Nephron progenitor cell (in vitro differentiated cells): ENCODE results near the gene MX2.

ENCODE experiments used
- DNase-seq: peaks from one replicate; pipeline ENCODE4 v3.0.0; 2021
- H3K27ac Mint-ChIP-seq: 2 replicates; pipeline ENCODE4 v1.8.0; 2021; ENCODE audit warnings: mild to moderate bottlenecking, moderate library complexity, mixed read lengths
- H3K27me3 Mint-ChIP-seq: 2 replicates; pipeline ENCODE4 v1.8.0; 2021; ENCODE audit warnings: mild to moderate bottlenecking, low read depth, mixed read lengths; ENCODE audit not compliant: poor library complexity
- H3K36me3 Mint-ChIP-seq: 2 replicates; pipeline ENCODE4 v1.8.0; 2021; ENCODE audit warnings: low read depth, mixed read lengths
- H3K4me1 Mint-ChIP-seq: 2 replicates; pipeline ENCODE4 v1.8.0; 2021; ENCODE audit warnings: mixed read lengths
- H3K4me3 Mint-ChIP-seq: 2 replicates; pipeline ENCODE4 v1.8.0; 2021; ENCODE audit warnings: mild to moderate bottlenecking, moderate library complexity, mixed read lengths
- H3K9me3 Mint-ChIP-seq: 2 replicates; pipeline ENCODE4 v1.8.0; 2021; ENCODE audit warnings: mild to moderate bottlenecking, moderate library complexity, mixed read lengths
- CTCF ChIP-seq: fragments of 200-600 bp; sonication (generic); IDR thresholded peaks from 2 replicates; pipeline ENCODE4 v1.5.0; 2021; ENCODE audit warnings: antibody characterized with exemption

The MX2 gene

GRCh38 chr21:41428847-41429246, 67.0 kb downstream of the MX2 start:
- Mint-ChIP-seq H3K36me3 (no peaks in the 10 kb centered on the region), H3K9me3 (no peaks in the 10 kb centered on the region), H3K4me3 (no peak overlapping the region), H3K4me1 (no peaks in the 10 kb centered on the region), H3K27ac (no peak overlapping the region), H3K27me3 (peaks cover 72% of the 10 kb centered on the region)
- no peak for DNase-seq
- TF ChIP-seq CTCF = no peak

GRCh38 chr21:41429305-41429704, 67.5 kb downstream of the MX2 start:
- no peak for TF ChIP-seq CTCF
- Mint-ChIP-seq H3K27me3 (peaks cover 67% of the 10 kb centered on the region), H3K9me3 (no peaks in the 10 kb centered on the region), H3K4me3 (no peak overlapping the region), H3K36me3 (no peaks in the 10 kb centered on the region), H3K4me1 (no peaks in the 10 kb centered on the region), H3K27ac (no peak overlapping the region)
- DNase-seq = no peak

GRCh38 chr21:41429925-41430491, 68.2 kb downstream of the MX2 start:
- H3K27ac Mint-ChIP-seq = no peak overlapping the region
- DNase-seq = no peak
- no peak for TF ChIP-seq CTCF
- no peaks in the 10 kb centered on the region for H3K36me3 Mint-ChIP-seq
- no peak overlapping the region for H3K4me3 Mint-ChIP-seq
- peaks cover 2% of the 10 kb centered on the region for H3K9me3 Mint-ChIP-seq
- H3K4me1 Mint-ChIP-seq = no peaks in the 10 kb centered on the region
- peaks cover 60% of the 10 kb centered on the region for H3K27me3 Mint-ChIP-seq

- Mint-ChIP-seq H3K4me3 (no peak overlapping the region), H3K27ac (no peak overlapping the region), H3K4me1 (no peaks in the 10 kb centered on the region), H3K27me3 (peaks cover 41% of the 10 kb centered on the region), H3K9me3 (peaks cover 13% of the 10 kb centered on the region), H3K36me3 (no peaks in the 10 kb centered on the region)
- no peak for TF ChIP-seq CTCF
- DNase-seq = no peak
These were observed 70.1 kb downstream of the MX2 start for GRCh38 chr21:41431788-41432548.

- Mint-ChIP-seq H3K36me3 (no peaks in the 10 kb centered on the region), H3K27me3 (peaks cover 32% of the 10 kb centered on the region), H3K4me3 (no peak overlapping the region), H3K9me3 (peaks cover 13% of the 10 kb centered on the region), H3K27ac (peak overlapping the region; percentile 91), H3K4me1 (no peaks in the 10 kb centered on the region)
- no peak for TF ChIP-seq CTCF
- DNase-seq = no peak
These were observed 71.0 kb downstream of the MX2 start for GRCh38 chr21:41432562-41433460.
